ENCODE results near the gene ADGRG3.
"Not testable (repeated sequence)": the region's sequence is repeated elsewhere in the genome, so short reads cannot be mapped to it uniquely, and the experiment has no call there.

ADGRG3 gene

DNA sequence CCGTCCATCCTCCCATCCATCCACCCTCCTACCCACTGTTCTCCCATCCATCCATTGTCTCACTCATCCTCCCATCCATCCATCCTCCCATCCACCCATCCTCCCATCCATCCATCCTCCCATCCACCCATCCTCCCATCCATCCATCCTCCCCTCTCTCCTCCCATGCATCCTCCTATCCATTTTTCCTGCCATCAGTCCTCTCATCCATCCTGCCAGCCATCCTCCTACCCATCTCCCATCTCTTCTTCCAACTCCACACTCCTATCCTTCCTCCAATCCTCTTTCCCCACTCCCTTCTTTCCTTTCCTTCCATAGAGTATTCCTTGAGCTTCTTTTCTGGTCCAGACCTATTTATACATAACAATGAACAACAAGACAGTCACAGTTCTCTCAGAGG is 38.6 kb downstream of the ADGRG3 start:
- TF ChIP-seq, protein P1, sequence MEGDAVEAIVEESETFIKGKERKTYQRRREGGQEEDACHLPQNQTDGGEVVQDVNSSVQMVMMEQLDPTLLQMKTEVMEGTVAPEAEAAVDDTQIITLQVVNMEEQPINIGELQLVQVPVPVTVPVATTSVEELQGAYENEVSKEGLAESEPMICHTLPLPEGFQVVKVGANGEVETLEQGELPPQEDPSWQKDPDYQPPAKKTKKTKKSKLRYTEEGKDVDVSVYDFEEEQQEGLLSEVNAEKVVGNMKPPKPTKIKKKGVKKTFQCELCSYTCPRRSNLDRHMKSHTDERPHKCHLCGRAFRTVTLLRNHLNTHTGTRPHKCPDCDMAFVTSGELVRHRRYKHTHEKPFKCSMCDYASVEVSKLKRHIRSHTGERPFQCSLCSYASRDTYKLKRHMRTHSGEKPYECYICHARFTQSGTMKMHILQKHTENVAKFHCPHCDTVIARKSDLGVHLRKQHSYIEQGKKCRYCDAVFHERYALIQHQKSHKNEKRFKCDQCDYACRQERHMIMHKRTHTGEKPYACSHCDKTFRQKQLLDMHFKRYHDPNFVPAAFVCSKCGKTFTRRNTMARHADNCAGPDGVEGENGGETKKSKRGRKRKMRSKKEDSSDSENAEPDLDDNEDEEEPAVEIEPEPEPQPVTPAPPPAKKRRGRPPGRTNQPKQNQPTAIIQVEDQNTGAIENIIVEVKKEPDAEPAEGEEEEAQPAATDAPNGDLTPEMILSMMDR (IDR thresholded peaks at IDR 0.05; ENCODE audit: borderline replicate concordance, insufficient read depth, low read depth, low read length) = no peak
- no peak overlapping the region for H3K4me3 ChIP-seq (ENCODE audit: low read depth, low read length)

DNA sequence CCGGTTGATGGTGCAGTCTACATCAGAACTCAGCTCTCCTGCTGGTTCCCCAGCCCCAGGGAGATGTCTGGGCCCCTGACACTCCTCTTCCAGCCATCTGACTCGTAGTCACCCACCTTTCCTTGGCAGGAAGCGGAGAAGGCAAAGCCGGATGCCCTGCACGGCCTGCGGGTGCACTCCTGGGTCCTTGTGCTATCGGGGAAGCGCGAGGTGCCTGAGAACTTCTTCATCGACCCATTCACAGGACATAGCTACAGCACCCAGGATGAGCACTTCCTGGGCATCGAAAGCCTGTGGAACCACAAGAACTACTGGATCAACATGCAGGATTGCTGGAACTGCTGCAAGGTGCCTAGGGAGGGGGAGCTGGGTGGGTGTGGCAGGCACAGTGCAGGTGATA is 39.2 kb downstream of the ADGRG3 start:
- TF ChIP-seq, protein P1 (IDR thresholded peaks at IDR 0.05; ENCODE audit: borderline replicate concordance, insufficient read depth, low read depth, low read length) = no peak
- H3K4me3 ChIP-seq (ENCODE audit: low read depth, low read length) = no peak overlapping the region

DNA sequence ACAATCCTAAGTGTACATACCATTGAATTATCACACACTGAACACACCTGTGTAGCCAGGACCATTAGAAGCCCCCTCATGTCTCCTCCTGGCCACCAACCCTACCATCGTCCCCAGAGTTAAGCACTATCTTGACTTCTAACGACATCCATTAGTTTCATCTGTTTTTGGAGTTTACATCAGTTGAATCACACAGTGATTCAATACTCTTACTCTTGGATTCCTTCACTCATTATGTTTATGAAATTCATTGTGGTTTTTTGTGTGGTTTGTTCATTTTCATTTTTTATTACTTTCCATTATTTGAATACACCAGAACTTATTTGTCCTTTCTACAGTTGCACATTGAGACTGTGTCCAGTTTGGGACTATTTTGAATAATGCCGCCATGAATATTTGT is 40.1 kb downstream of the ADGRG3 start:
- H3K4me3 ChIP-seq (ENCODE audit: low read depth, low read length) = no peak overlapping the region
- TF ChIP-seq, protein P1 (IDR thresholded peaks at IDR 0.05; ENCODE audit: borderline replicate concordance, insufficient read depth, low read depth, low read length) = no peak

DNA sequence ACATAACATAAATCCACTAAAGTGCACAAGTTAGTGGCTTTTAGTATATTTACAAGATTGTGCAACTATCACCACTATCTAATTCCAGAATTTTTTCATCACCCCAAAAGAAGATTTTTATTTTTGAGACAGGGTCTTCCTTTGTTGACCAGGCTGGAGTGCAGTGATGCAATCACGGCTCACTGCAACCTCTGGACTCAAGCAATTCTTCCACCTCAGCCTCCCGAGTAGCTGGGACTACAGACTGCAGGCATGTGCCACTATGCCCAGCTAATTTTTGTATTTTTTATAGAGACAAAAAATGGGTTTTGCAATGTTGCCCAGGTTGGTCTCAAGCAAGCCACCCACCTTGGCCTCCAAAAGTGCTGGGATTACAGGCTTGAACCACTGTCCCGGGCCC is 41.6 kb downstream of the ADGRG3 start:
- no peak overlapping the region for H3K4me3 ChIP-seq (ENCODE audit: low read depth, low read length)
- TF ChIP-seq, protein P1 (IDR thresholded peaks at IDR 0.05; ENCODE audit: borderline replicate concordance, insufficient read depth, low read depth, low read length) = no peak

DNA sequence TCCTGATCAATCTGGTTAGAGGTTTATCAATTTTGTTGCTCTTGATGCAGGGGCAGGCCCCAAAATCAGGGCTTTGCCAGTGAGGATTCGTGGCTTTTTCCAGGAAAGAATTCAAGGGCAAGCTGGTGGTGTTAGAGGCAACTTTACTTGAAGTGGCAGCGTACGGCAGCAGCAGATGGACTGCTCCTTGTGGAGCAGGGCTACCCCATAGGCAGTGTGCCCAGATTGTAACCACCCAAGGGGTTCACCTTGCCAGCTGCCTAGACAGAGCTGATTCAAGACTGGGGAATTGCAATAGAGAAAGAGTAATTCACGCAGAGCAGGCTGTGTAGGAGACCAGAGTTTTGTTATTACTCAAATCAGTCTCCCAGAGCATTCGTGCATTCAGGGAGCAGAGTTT is 43.2 kb downstream of the ADGRG3 start:
- TF ChIP-seq, protein P1 (IDR thresholded peaks at IDR 0.05; ENCODE audit: borderline replicate concordance, insufficient read depth, low read depth, low read length) = no peak
- H3K4me3 ChIP-seq (ENCODE audit: low read depth, low read length) = no peak overlapping the region

DNA sequence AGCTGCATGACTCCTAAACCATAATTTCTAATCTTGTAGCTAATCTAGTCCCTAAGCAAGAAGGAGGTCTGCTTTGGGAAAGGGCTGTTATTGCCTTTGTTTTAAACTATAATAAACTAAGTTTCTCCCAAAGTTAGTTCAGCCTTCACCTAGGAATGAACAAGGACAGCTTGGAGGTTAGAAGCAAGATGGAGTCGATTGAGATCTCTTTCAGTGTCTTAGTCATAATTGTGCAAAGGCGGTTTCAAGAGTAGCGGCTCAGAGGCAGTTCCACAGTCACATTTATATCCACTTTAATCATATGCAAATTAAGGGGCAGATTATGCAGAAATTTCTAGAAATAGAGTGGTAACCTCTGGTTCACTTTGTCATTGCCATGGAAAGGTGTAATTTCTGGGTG is 43.9 kb downstream of the ADGRG3 start:
- H3K4me3 ChIP-seq (ENCODE audit: low read depth, low read length) = no peak overlapping the region
- TF ChIP-seq, protein P1 (IDR thresholded peaks at IDR 0.05; ENCODE audit: borderline replicate concordance, insufficient read depth, low read depth, low read length) = no peak

DNA sequence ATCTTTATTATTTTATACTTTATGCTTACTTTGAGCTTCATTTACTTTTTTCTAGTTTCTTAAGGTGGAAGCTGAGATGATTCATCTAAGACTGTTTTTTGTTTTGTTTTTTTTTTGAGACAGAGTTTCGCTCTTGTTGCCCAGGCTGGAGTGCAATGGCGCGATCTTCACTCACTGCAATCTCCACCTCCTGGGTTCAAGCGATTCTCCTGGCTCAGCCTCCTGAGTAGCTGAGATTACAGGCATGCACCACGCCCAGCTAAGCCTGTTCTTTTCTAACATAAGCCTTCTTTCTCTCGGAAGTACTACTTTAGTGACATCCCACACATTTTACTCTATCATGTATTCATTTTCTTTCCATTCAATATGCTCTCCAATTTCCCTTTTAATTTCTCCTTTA is 44.5 kb downstream of the ADGRG3 start:
- not testable (repeated sequence) for H3K4me3 ChIP-seq (ENCODE audit: low read depth, low read length)

DNA sequence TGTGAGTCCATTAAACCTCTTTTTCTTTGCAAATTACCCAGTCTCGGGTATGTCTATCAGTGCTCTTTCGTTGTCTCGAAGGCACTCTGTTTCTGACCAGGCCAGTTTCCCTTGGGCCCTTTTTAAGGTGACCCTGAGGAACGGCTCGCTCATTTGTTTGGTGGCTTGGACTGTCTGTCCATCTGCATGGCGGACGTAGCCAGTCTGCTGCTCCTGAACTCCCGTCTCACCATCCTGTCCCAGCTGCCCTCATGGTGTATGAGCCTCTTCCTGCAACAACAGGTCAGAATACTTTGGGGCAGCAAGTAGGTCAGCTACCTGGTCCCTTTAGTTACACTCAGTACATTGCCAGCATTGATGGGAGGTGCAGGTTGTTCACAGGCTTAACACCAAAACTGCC is 45.5 kb downstream of the ADGRG3 start:
- TF ChIP-seq, protein P1 (IDR thresholded peaks at IDR 0.05; ENCODE audit: borderline replicate concordance, insufficient read depth, low read depth, low read length) = no peak

More for the DNA sequence above, 45.5 kb downstream of the ADGRG3 start:
- H3K4me3 ChIP-seq (ENCODE audit: low read depth, low read length) = no peak overlapping the region
